HG03520 (cell line): ENCODE measurements around the gene MKNK1.

Experiments used
- ATAC-seq: cut with Tn5 transposase; IDR thresholded peaks from one replicate; pipeline ENCODE4 v1.9.1; 2021; ENCODE audit warnings: mild to moderate bottlenecking, moderate library complexity; ENCODE audit not compliant: unreplicated experiment

The MKNK1 gene

DNA sequence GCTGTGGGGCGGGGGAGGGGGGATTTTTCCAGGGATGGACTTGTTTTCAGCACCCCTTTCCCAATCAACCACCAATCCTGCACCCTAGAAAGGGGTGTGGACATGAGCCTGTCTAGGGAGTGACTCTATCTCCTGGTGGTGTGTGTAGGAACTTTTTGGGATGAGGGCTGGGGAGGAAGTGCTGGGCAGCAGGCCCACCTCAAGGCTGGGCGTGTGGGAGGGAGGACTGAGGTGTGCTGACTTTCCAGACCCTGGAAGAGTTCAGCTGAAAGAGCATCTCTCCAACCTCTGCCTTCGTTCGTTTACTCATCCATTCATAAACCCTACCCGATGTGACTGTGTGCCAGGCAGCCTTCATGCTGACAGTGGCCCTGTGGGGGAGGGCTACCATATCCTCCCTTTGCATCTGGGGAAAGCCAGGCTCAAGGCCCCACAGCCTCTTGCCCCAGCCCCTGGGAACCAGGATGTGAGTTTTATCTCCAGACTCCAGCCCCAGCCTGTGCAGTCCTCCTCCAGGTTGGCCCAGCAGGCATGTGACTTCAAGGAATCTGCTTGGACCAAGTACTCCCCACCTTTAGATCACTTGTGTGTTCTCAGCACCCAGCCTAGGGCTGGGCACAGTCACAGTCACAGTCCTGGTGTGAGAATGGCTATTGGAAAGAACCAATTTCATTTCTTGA, 59.4 kb downstream of the MKNK1 start:
- ATAC-seq: no peak

DNA sequence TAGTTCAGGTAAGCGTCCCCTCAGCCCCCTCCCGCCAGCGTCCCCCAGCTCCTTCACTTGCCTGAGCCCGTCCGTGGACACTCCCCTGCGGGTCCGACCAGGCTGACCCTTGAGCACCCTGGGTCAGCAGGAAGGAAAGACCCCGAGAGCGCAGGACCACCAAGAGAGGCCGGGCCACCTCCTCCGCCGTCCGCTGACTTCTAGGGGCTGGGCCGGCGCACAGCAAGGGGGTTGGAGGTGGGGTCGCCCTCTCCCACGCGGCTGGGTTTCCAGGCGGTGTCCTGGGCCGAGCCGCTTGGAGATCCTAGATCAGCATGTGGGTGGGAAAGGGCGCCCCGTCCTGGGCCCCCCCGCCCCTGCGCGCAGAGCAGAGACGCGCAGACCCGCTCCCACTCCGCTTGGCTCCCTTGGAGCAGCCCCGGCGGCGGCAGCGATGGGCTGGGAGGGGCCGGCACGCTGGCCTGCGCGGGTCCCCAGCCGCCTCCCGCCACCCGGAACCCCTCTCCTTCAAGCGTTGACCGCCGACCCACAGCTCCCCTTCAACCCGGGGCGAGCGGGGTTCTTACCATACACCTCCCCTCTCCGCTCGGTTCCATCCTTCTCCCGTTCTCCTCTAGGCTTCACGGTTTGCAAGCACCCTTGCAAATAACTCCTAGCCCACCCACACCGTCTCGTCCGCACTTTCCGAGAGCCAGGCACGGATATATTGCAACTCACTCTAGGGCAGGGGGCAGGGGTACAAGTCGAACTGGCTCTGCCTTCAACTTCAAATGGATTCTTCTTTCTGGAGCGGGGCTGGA, 60.1 kb downstream of the MKNK1 start:
- ATAC-seq: no peak

DNA sequence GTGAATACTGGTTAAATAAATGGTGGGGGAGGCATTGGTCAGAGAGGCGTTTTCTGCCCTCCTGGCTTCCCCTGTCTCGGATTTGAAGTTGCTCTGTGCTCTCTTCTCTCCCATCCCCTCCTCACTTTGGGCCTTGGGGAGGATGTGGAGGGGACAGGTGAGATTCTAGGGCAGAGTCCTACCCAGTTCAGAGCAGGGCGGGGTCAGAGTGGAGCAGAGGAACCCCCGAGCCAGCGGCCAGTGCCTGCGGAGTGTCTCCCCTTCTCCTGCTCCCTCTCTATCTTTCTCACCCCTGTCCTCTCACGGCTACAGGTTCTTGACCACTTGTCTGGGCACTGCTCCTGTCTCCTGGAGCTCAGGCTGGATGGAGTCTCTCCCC, 60.7 kb downstream of the MKNK1 start:
- ATAC-seq: no peak

DNA sequence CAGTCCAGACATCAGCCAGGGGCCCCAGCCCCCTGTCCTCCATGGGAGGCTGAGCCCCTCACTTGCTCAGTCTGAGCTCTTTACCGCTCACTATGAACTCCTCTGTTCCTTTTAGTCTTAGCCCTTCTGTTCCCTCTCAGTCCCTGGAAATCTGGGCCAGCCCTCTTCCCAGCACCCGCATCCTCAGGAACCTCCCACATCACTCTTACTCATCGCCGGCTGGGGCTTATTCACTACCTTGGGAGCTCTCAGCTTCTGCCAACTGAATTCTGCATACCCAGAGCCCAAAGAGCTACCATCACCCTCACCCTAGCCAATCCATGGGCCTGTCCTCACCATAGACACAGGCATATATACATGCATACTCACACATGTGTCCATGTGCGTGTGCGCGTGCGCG, 64.1 kb downstream of the MKNK1 start:
- no peak for ATAC-seq

DNA sequence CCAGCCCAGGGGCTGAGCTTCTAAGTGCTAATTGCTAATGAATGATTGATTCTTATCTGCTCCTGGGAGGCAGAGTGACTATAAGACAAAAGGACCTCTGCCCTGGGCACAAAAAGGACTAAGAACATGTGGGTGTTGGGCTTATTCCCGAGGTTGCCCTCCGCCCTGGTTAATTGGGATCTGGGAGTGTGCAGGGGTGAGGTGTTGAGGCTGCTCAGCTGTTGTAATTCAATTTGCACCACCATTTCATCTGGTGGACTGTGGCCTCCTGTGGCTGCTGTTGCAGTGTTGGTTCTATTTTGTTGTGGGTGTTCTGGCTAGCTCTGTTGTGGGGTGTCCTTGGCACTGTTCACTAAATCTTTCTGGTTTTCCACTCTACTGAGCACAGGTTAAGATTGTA, 65.9 kb downstream of the MKNK1 start:
- no peak for ATAC-seq

DNA sequence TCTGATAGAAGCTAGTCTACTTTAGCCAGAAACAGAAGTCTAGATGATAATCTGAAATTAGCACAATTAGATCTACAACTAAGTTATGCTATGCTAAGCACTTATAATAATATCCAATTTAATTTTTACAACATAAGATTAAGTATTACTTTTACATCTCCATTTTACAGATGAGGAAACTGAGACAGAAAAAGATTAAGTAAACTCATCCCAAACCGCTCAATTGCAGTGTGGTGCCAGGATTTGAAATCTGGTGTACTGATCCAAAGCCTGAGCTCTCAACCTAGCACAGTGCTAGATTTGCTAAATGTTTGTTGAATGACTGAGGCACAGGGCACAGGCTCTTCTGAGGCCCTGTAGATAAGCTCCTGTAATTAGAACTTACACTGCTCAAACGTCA, 66.4 kb downstream of the MKNK1 start:
- no peak for ATAC-seq

DNA sequence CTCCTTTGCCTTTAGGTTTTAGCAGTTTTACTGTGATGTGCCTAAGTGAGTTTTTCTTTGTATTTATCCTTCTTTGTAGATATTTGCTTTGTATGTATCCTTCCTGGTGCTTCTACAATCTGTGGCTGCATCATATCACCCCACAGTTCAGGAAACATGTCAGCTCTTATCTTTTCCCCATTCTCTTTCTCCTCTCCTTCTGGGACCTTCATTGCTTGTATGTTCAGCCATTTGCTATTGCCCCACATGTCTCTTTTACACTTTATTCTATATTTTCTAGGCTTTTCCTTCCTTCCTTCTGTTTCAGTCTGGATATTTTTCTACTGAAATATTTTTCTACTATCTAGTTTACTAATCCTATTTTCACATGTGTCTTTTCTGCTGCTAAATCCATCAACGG, 67.5 kb downstream of the MKNK1 start:
- no peak for ATAC-seq

DNA sequence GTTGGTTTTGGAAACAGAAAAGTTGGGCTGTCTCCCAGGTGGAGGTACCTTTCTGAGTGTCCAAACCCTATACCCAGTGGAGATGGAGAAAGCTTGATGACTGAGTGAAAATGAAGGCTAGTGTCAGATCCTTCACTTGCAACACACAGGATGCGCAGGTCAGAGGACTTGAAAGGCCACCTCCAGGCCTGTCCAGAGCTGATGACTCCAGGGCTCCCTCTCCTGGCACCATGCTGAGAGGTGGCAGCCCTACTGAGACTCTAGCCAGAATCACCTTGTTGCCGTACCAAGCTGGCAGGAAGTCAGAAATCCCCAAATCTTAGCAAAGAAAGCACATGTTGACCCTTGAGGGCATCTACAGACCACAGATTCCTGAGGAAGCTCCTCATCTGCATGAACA, 69.0 kb downstream of the MKNK1 start:
- no peak for ATAC-seq

DNA sequence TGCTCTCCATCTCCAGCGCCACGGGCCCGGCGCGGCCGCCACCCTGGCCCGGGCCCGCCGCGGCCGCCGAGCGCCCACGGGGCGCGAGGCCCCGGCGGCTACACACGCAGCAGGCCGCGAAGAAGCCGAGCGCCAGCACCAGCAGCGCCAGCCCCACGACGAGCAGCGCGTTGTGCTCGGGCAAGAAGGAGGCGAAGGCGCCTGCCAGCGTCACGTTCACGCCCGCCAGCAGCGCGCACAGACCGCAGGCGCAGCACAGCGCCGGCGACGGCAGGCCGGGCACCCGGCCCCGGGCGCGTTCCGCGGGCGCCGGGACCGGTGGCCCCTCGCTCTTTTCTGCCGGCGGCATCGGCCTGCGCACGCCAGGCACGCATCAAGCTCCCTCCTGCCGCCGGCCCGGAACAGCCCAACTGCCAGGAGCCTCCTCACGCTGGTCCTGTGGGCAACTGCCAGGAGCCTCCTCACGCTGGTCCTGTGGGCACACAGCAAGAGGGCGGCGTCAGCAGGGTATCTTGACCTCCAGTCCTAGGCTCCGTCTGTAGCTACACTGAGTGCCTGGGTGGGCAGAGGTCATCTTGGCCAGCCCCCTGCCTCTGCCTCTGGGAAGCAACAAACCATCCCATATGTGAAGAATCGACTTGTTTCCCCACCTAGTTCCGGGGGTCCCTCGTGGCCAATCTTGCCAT, 70.7 kb downstream of the MKNK1 start:
- ATAC-seq: no peak

DNA sequence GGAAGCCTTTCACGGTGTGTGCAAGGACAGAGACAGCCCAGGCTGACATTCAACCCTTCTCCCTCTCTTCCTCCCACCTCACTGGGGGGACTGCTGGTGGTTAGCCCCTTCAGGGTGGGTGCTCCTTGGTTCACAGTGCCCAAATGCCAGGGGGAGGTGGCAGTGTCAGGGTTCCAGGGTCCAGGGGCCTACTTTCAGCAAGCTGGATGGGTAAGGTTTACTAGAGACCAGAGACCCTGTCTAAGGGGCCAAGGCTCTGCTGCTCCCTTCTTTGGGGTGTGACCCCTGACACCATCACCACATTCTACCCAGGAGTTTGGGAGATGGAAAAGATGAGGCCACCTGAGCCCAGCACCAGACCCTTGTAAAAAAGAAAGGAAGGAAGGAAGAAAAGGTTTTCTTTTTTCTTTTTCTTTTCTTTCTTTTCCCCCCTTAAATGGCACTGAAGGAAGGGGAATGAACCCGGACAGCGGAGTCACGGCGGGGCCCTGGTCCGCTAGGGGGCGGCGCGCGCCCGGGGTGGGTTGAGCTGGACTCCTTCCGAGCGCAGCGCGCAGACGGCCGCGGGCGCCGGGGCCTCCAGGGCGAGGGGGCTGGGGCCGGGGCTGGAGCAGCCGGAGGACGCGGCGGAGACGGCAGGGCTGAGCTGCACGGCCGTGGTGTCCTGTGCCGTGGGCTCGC, 71.4 kb downstream of the MKNK1 start:
- ATAC-seq: no peak

DNA sequence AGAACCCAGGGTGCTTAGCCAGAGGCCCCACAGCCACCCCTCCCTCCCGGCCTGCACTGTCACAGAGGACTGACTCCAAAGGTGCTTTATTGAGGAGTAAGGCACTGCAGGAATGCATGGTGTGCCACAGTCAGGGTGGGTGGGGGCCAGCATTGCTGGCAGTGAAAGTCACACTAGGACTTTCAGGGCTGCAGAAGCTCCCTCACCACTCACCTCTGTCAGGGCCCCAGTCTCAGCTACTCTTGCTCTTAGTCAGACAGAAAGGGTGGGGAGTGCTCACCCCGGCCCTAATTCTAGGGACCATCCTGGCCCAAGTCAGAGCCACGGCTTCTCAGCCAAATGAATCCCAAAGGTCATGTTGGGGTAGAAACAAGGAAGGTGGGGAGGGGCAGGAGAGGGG, 72.0 kb downstream of the MKNK1 start:
- ATAC-seq: no peak

DNA sequence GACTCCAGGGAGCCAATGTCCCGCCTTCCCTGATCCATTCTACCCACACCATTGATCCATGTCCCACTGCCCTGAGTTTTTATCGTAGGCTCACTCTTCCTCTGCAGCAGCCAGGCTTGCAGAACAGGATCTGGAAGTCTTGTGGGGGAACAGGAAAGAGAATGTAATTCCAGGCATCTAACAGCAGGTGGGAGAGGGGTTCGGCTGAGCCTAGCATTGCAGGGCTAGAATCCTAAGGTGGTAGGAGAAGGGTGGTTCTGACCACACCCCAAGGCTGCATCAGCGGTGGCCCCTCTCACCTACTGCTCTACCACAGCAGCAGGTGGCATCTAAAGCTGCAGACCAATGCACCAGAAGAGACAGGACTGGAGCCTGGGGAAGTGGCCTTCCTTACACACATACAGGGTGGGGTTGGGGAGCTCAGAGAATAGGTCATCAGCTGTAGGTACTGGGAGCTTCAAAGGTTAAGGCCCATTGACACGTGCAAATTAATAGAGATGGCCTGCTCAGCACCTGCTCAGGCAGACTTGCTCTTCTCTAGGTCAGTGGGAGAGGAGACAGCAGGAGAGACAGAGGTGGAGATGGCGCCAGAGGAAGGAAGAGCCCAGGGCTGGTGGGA, 73.2 kb downstream of the MKNK1 start:
- no peak for ATAC-seq

DNA sequence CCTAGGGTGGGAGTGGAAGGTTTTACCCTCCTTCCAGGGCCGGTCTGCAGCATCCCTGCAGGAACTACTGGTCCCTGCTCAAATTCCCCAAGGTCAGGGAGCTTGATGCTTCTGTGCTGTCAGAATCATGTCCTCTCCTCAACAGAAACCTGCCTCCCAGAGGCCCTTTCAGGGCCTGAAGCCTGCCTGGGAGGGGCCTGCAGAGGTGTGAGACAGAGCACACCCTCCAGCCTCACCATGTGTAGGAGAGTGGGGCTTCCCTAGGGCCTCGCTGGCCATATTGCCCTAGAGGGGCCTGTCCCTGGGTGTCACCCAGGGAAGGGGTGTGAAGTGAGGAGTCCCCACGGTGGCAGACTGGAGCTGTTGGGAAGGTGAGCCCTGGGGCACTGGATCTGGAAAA, 73.8 kb downstream of the MKNK1 start:
- ATAC-seq: no peak

DNA sequence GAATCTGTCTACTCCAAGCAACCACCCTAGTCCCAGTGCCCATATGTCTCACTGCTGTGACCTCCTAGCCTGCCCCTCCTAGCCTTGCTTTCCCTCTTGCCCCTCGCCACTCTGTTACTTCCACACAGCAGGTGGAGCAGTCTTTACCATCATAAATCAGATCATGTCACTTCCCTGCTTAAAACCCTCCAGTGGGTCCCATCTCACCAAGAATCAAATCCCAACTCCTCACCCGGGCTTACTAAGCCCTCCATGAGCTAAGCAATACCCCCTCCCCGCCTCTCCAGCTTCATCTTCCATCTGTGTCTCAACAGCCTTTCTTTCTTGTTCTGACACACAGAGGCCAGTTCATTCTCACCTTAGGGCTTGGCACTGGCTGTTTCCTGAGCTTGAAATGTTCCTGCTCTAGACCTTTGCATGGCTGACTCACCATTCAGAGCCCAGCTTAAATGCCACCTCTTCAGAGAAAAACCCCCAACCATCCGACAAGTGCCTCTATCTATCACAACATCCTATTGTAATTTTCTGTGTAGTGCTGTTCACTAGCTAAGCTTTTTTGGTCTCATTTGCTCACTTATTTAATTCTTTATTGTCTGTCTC, 74.9 kb downstream of the MKNK1 start:
- ATAC-seq: no peak

DNA sequence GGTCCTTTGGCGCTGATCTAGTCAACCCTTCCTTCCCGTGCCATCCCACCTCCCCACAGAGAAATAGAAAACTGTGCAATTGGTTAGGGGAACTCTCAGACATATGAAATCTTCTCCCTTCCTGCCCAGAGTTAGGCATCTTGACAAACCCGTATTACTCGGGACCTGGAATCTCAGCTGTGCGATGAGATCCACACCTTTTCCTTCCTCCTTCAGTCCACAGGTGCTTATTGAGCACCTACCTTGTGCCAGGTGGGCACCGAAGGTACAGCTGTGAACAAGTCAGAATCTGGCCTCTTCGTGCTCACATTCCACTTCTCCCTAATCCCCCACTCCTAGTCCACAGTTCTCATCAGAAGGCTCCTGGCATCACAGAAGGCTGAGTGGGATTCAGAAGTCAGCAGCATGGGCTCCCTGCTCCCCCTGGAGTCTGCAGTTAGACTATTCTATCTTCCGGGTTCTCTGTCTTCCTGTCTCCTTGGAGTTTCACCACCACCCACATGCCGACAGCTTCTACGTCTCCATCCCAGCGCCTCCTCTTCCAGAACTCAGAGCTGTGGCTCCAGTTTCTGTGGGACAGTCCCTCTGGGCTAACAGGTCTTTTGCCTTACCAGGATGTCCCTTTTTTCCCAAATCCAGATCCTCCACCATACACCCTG, 75.6 kb downstream of the MKNK1 start:
- no peak for ATAC-seq

DNA sequence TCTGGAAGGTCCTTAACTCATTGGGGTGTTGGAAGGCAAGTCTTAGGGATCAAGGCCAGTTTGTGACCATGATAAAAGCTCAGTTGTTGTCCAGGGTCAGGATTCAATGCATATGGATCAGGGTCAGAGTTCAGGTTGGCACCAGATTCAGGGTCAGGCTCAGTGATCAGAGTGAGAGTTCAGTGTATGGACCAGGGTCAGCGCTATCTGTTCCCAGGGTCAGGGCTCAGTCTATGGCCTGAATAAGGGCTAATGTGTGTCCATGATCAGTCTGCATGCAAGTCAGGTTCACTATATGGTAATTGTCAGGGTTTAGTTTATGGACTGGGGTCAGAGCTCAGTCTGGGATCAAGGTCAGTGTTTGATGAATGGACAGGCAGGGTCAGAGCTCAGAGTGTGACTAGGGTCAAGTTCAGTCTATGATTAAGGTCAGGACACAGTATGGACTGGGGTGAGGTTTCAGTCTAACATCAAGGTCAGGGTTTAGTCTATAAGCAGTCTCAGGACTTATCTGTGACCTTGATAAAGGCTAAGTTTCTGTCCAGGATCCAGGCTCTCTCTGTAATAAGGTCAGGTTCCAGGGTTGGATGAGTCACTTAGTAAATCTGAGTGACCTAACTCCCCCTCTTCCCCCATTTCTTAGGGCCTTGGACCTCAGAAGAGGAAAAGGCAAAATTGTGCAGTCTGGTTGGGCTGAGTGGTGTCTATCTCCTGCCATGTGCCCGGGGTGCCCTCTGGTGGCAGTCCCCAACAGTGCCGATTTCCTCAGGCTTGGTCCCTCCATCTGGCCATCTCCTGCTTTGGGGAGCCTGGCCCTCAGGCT, 76.4 kb downstream of the MKNK1 start:
- ATAC-seq: no peak

DNA sequence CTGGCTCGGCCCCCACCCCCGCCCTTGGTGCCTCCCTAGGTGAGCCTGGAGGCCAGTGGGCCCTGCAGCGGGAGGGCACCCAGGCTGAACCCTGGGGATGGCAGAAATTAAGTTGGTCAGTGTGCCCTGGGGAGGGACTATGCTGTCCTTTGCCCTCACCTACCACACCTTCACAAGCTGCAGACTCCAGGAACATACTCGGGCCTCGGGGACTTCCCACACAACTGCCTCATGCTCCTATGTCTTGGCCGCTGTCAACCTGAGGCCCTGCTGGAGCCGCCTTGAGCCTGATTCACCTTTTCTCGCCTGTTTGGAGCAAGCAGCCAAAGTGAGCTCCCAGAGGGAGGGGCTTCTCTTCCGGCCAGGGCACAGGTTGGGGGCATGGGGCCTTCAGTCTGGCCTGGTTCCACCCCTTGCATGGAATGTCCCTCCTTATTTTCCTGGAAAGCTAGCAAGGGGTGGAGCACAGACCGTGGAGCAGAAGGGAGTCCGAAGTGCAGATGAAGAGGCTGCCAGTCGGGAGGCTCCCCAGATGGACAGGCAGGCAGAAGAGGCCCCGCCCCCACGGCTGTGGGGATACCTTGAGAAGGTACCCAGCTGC, 77.3 kb downstream of the MKNK1 start:
- ATAC-seq: no peak

DNA sequence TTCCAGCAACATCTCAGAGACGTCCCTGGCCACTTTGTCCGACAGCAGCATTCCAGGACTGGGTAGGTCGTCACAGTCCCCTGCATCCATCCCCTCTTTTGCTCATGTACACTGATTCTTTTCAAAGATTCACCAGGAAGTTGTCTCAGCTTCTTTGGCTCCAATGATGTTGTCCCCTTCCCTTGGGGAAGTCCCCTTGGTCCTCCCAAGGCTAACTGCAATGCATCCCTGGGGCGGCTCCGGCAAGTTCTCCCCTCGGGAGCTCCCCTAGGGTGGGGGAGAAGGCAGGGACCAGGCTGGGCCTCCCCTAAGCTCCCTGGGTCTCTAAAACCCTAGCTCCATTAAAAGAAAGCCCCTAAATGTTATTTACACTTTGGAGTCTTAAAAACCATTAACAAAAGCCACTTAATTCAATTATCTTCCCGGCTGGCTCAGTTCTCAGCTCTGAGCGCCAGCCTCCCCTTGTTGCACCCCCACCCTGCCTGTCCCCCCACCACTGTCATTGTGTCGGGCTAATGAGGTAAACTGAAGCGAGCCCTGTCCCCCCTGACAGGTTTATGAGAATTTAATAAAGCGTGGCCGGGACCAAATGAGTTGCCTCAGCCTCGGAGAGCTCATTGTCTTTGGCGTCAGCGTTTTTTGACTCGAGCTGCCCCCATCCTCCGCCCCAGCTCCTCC, 77.9 kb downstream of the MKNK1 start:
- ATAC-seq: no peak
